Measurements from ENCODE around the gene ERGIC1. TPM values are rescaled to one million over a fixed set of nuclear protein-coding genes. Genes with fewer than 3 reads are reported as not detected.

The ERGIC1 gene
- total and polyA plus RNA-seq, 2 of the 13 experiments (the other 11 are each of a cell fraction or from before 2014, with no cell fraction given): 78.5 to 184 TPM

DNA sequence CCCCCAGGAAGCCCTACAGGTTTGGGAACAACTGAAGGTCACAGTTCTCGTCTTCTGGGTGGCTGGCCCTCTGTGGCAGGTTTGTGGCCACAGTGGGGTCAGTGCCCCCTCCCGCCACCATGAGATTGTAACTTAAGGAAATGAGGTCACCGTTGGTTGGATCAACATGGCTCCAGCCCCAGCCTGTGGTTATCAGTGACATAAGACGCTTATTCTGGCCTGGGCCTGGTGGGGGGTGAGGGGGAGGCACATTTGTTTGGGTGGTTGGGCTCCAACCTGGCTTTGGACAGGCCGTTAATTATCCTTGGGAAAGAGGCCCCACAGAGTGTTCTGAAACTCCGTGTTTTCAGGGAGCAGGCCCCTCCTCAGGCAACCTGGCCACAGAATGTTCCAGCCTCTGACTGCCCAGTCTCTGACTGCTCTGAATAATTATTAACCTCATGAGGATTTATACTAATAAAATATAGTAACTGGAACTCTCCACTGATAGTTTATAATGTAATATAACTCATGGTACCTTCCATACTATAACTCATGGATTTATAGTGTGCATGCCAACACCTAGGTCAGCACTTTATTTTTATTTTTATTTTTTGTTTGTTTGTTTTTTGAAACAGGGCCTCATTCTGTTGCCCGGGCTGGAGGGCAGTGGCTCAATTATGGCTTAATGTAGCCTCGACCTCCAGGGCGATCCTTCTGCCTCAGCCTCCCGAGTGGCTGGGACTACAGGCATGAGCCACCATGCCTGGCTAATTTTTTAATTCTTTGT, 67.1 kb downstream of the ERGIC1 start:
- WGBS (ENCODE audit: low lambda C conversion rate): 71% methylated on average over 10 of the region's 10 CpGs
- H3K27ac ChIP-seq (ENCODE audit: extremely low read length, insufficient read depth, low read length): peak overlapping the region; percentile 65
- no peaks in the 10 kb centered on the region for H3K79me2 ChIP-seq (ENCODE audit: insufficient read depth, low read length)
- no peaks in the 10 kb centered on the region for H3K27me3 ChIP-seq (ENCODE audit: control insufficient read depth in 1 of 2, insufficient read depth in 2 of 2, low read length in 2 of 2)
- no peak overlapping the region for H2AFZ ChIP-seq (ENCODE audit: low read length)
- H3K4me3 ChIP-seq (replicated peaks in 1 of 3; ENCODE audit: insufficient read depth in 1 of 3, low read depth in 2 of 3, low read length in 3 of 3): no peak overlapping the region
- POLR2A ChIA-PET: interaction anchor here (1.1 to 8.6 kb wide), 4 partner anchors 14 to 130 kb away, joined by 3 to 31 read pairs (median 6); partner anchors contain the start of gene DUSP1
- H3K9me3 ChIP-seq (ENCODE audit: low read length): no peaks in the 10 kb centered on the region
- no peak for FAIRE-seq
- intact Hi-C loops (cut with micrococcal nuclease; ENCODE audit: unreplicated experiment): no loop called here
- H3K36me3 ChIP-seq (replicated peaks in 1 of 2; ENCODE audit: control insufficient read depth in 1 of 2, insufficient read depth in 2 of 2, low read length in 2 of 2): peaks cover 30 to 33% of the 10 kb centered on the region in 2 experiments
- no peak overlapping the region for H3K9ac ChIP-seq (ENCODE audit: insufficient read depth, low read depth, low read length)
- BruUV-seq (replicated peaks): no TSS peak
- no peak overlapping the region for H3K4me2 ChIP-seq (ENCODE audit: low read depth, low read length)
- CTCF ChIA-PET (ENCODE audit: low intra/inter-chr PET ratio, low total read pairs): no interaction called here
- peak; percentile 22 for DNase-seq (ENCODE audit: low spot score)
- ATAC-seq: no peak
- H4K20me1 ChIP-seq (ENCODE audit: insufficient read depth, low read length): no peaks in the 10 kb centered on the region
- peaks cover 46% of the 10 kb centered on the region for H3K4me1 ChIP-seq (ENCODE audit: insufficient read depth, low read length)
- in situ Hi-C loops (cut with HindIII; ENCODE audit: extremely low pct_ligation_motif_present, low pct_unique_long_range_greater_than_20kb): loop anchor here (5.0 kb wide), 2 partner anchors 129 to 174 kb away; partner anchors contain the start of gene DUSP1
- TF ChIP-seq FOSL2 (CRISPR knock-in tag; IDR thresholded peaks at IDR 0.05): no peak
- TF ChIP-seq ZNF720 (CRISPR knock-in tag; IDR thresholded peaks at IDR 0.05): no peak
- TF ChIP-seq ZNF224 (CRISPR knock-in tag; IDR thresholded peaks at IDR 0.05): no peak
- TF ChIP-seq, protein P1, sequence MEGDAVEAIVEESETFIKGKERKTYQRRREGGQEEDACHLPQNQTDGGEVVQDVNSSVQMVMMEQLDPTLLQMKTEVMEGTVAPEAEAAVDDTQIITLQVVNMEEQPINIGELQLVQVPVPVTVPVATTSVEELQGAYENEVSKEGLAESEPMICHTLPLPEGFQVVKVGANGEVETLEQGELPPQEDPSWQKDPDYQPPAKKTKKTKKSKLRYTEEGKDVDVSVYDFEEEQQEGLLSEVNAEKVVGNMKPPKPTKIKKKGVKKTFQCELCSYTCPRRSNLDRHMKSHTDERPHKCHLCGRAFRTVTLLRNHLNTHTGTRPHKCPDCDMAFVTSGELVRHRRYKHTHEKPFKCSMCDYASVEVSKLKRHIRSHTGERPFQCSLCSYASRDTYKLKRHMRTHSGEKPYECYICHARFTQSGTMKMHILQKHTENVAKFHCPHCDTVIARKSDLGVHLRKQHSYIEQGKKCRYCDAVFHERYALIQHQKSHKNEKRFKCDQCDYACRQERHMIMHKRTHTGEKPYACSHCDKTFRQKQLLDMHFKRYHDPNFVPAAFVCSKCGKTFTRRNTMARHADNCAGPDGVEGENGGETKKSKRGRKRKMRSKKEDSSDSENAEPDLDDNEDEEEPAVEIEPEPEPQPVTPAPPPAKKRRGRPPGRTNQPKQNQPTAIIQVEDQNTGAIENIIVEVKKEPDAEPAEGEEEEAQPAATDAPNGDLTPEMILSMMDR (CRISPR knock-in tag; IDR thresholded peaks at IDR 0.05): no peak
- TF ChIP-seq ZNF761 (CRISPR knock-in tag; conservative IDR thresholded peaks at IDR 0.05): no peak
- no peak for TF ChIP-seq ZNF563 (CRISPR knock-in tag; IDR thresholded peaks at IDR 0.05)
- no peak for TF ChIP-seq KDM2A (CRISPR knock-in tag; IDR thresholded peaks at IDR 0.05; ENCODE audit: borderline replicate concordance, low read depth)
- TF ChIP-seq, protein P2, sequence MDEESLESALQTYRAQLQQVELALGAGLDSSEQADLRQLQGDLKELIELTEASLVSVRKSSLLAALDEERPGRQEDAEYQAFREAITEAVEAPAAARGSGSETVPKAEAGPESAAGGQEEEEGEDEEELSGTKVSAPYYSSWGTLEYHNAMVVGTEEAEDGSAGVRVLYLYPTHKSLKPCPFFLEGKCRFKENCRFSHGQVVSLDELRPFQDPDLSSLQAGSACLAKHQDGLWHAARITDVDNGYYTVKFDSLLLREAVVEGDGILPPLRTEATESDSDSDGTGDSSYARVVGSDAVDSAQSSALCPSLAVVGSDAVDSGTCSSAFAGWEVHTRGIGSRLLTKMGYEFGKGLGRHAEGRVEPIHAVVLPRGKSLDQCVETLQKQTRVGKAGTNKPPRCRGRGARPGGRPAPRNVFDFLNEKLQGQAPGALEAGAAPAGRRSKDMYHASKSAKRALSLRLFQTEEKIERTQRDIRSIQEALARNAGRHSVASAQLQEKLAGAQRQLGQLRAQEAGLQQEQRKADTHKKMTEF (CRISPR knock-in tag; IDR thresholded peaks at IDR 0.05): no peak
- TF ChIP-seq LCORL (IDR thresholded peaks at IDR 0.05): no peak
- TF ChIP-seq LCORL (CRISPR knock-in tag; IDR thresholded peaks at IDR 0.05): no peak
- TF ChIP-seq NR3C1 (CRISPR knock-in tag; IDR thresholded peaks at IDR 0.05): no peak
- TF ChIP-seq ZNF780A (CRISPR knock-in tag; IDR thresholded peaks at IDR 0.05): no peak
- no peak for TF ChIP-seq KDM3A (CRISPR knock-in tag; IDR thresholded peaks at IDR 0.05; ENCODE audit: low read depth)
- no peak for TF ChIP-seq MED8 (CRISPR knock-in tag; IDR thresholded peaks at IDR 0.05; ENCODE audit: insufficient replicate concordance)
- TF ChIP-seq ZSCAN20 (CRISPR knock-in tag; IDR thresholded peaks at IDR 0.05; ENCODE audit: borderline replicate concordance): no peak
- TF ChIP-seq, protein P3, sequence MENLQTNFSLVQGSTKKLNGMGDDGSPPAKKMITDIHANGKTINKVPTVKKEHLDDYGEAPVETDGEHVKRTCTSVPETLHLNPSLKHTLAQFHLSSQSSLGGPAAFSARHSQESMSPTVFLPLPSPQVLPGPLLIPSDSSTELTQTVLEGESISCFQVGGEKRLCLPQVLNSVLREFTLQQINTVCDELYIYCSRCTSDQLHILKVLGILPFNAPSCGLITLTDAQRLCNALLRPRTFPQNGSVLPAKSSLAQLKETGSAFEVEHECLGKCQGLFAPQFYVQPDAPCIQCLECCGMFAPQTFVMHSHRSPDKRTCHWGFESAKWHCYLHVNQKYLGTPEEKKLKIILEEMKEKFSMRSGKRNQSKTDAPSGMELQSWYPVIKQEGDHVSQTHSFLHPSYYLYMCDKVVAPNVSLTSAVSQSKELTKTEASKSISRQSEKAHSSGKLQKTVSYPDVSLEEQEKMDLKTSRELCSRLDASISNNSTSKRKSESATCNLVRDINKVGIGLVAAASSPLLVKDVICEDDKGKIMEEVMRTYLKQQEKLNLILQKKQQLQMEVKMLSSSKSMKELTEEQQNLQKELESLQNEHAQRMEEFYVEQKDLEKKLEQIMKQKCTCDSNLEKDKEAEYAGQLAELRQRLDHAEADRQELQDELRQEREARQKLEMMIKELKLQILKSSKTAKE (CRISPR knock-in tag; IDR thresholded peaks at IDR 0.05; ENCODE audit: borderline replicate concordance): no peak
- no peak for TF ChIP-seq EEA1 (CRISPR knock-in tag; IDR thresholded peaks at IDR 0.05; ENCODE audit: borderline replicate concordance)
- TF ChIP-seq MTA1 (CRISPR knock-in tag; IDR thresholded peaks at IDR 0.05; ENCODE audit: borderline replicate concordance): no peak
- no peak for TF ChIP-seq NCOA1 (CRISPR knock-in tag; IDR thresholded peaks at IDR 0.05)
- TF ChIP-seq SAP130 (CRISPR knock-in tag; IDR thresholded peaks at IDR 0.05; ENCODE audit: low read depth): no peak
- TF ChIP-seq TAF15 (IDR thresholded peaks at IDR 0.05; ENCODE audit: low read depth, low read length, poor library complexity, severe bottlenecking): no peak
